T-helper 2 cell treated with Interferon-gamma antibody and Interleukin-4, amounts not matched to agents 100 ng/mL and 5 ng/mL, for 36 hours (primary cell): ENCODE measurements around the gene GGT7. TPM values are rescaled to one million over a fixed set of nuclear protein-coding genes. Genes with fewer than 3 reads are reported as not detected.

Experiments used
- intact Hi-C: fragments of 100-400 bp; cut with micrococcal nuclease; formaldehyde crosslinking; loops from one replicate; pipeline ENCODE4 v1.15.1; 2023
- total RNA-seq: library from RNA; stranded (reverse); gene quantifications from 2 replicates; pipeline ENCODE4 v1.2.3, GENCODE V29; 2022

The GGT7 gene
- total RNA-seq, 1 donor from 2014 or later = 10.2 TPM

DNA sequence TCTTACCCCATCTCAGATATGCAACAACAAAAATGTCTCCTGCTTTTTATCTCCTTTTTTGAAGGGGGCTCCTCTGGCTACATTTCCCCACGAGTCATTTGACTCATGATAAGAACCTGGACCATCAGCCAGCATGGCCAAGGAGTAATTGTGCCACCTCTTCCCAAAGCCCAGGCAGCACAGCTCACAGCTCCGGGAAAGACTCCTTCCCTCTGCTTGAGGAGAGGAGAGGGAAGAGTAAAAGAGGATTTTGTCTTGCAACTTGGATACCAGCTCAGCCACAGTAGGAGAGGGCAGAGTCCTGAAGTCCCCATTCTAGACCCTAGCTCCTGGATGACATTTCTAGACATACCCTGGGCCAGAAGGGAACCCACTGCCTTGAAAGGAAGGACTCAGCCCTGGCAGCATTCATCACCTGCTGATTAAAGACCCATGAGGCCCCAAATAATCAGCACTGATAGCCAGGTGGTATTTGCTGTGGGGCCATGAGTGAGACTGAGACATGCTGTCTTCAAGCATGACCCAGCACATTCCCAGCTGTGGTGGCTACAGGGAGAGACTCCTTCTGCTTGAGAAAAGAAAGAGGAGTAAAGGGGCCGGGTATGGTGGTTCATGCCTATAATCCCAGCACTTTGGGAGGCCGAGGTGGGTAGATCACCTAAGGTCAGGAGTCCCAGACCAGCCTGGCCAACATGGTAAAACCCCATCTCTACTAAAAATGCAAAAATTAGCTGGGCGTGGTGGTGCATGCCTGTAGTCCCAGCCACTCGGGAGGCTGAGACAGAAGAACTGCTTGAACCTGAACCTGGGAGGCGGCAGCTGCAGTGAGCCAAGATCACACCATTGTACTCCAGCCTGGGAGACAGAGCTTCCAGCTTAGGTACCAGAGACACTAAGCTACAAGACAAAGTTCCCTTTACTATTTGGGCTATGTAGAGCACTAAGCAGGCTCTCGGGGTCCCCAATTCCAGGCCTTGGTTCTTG, 75.4 kb downstream of the GGT7 start:
- intact Hi-C loops = no loop called here

Other genes starting within 250 kb of the GGT7 start
- 22.0 and 23.3 TPM in 2 replicates for gene PIGU, start 195.8 kb downstream of the GGT7 start, total RNA-seq
- 1.6 and 2.1 TPM in 2 replicates for gene TP53INP2, start 168.5 kb downstream of the GGT7 start, total RNA-seq
- 33.8 and 33.9 TPM in 2 replicates for gene NCOA6, start 47.2 kb downstream of the GGT7 start, total RNA-seq
- gene ACSS2, start 3.8 kb upstream of the GGT7 start, total RNA-seq = 36.4 and 44.5 TPM in 2 replicates
- gene GSS, start 83.0 kb upstream of the GGT7 start, total RNA-seq = 47.2 and 53.1 TPM in 2 replicates
- 0.20 TPM in 2 replicates for gene MYH7B, start 83.0 kb upstream of the GGT7 start, total RNA-seq
- 50.3 and 50.6 TPM in 2 replicates for gene TRPC4AP, start 220.0 kb upstream of the GGT7 start, total RNA-seq